ENCODE measurements around the gene CSF1R. TPM values are rescaled to one million over a fixed set of nuclear protein-coding genes. Genes with fewer than 3 reads are reported as not detected.

Gene CSF1R
- total RNA-seq, 2 donors from 2014 or later: not detected

DNA sequence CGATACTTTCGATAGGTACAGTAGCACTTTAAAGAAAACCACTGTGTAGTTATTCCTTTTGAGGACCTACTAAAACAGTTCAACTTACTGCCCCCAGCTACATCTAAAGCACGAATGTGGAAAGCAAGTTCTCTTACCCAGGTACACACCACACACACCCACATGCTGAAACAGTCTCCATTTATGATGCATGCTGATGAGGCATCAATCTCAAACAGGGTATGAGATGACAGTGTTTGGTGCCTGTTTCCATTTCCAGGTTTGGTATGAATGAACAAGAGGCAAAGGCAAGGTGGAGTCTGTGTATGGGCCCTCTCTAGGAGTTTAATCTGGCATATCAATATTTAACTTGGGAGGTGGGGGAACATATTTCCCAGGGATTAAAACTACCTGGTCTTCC, 71.9 kb downstream of the CSF1R start:
- no peak overlapping the region for H3K27ac ChIP-seq (ENCODE audit: low read depth, low read length)
- DNase-seq: no peak
- no peak overlapping the region for H3K9ac ChIP-seq (ENCODE audit: extremely low read depth, low read length, poor library complexity, severe bottlenecking)
- Mint-ChIP-seq H3K27me3 (ENCODE audit: insufficient read depth) (no peaks in the 10 kb centered on the region), H3K27ac (no peak overlapping the region), H3K4me1 (no peaks in the 10 kb centered on the region), H3K9me3 (peaks cover 26% of the 10 kb centered on the region), H3K4me3 (no peak overlapping the region), H3K36me3 (ENCODE audit: low read depth) (peaks cover 83% of the 10 kb centered on the region)
- TF ChIP-seq, protein P1, sequence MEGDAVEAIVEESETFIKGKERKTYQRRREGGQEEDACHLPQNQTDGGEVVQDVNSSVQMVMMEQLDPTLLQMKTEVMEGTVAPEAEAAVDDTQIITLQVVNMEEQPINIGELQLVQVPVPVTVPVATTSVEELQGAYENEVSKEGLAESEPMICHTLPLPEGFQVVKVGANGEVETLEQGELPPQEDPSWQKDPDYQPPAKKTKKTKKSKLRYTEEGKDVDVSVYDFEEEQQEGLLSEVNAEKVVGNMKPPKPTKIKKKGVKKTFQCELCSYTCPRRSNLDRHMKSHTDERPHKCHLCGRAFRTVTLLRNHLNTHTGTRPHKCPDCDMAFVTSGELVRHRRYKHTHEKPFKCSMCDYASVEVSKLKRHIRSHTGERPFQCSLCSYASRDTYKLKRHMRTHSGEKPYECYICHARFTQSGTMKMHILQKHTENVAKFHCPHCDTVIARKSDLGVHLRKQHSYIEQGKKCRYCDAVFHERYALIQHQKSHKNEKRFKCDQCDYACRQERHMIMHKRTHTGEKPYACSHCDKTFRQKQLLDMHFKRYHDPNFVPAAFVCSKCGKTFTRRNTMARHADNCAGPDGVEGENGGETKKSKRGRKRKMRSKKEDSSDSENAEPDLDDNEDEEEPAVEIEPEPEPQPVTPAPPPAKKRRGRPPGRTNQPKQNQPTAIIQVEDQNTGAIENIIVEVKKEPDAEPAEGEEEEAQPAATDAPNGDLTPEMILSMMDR (conservative IDR thresholded peaks at IDR 0.05): no peak
- H3K36me3 ChIP-seq (ENCODE audit: control insufficient read depth, insufficient read depth, low read length): peaks cover 97% of the 10 kb centered on the region
- no peaks in the 10 kb centered on the region for H3K27me3 ChIP-seq (ENCODE audit: control insufficient read depth, insufficient read depth, low read length, poor library complexity, severe bottlenecking)
- 100% methylated on average over 2 to 3 of the region's 3 CpGs for WGBS, 2 experiments (ENCODE audit: insufficient coverage in 1 of 2, insufficient read length in 1 of 2)
- no peaks in the 10 kb centered on the region for H3K4me1 ChIP-seq (ENCODE audit: control insufficient read depth, insufficient read depth, low read length)
- H3K9me3 ChIP-seq (ENCODE audit: control insufficient read depth, low read length): peaks cover 26% of the 10 kb centered on the region
- no peak overlapping the region for H3K4me3 ChIP-seq (ENCODE audit: low read length)

DNA sequence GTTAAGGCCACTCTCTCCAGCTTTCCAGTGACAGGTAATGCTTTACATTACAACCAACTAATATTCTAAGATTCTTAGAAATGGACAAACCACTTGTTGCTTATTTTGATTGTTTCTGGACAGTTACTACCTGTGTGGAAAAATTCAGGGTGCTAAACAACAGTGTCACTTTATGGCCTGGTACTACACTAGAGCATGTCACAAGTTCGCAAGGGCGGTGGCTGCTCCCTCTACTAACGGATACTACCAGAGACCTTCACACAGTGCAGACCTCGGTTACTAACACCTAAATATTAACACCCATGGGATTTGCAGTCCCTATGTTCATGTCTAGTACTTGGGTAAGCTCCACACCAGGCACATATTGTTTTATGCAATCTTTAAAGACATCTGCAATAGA, 72.4 kb downstream of the CSF1R start:
- no peaks in the 10 kb centered on the region for H3K4me1 ChIP-seq (ENCODE audit: control insufficient read depth, insufficient read depth, low read length)
- H3K9ac ChIP-seq (ENCODE audit: extremely low read depth, low read length, poor library complexity, severe bottlenecking): no peak overlapping the region
- peaks cover 26% of the 10 kb centered on the region for H3K9me3 ChIP-seq (ENCODE audit: control insufficient read depth, low read length)
- peaks cover 81% of the 10 kb centered on the region for H3K36me3 Mint-ChIP-seq (ENCODE audit: low read depth)
- H3K27me3 Mint-ChIP-seq (ENCODE audit: insufficient read depth): no peaks in the 10 kb centered on the region
- peaks cover 26% of the 10 kb centered on the region for H3K9me3 Mint-ChIP-seq
- peaks cover 96% of the 10 kb centered on the region for H3K36me3 ChIP-seq (ENCODE audit: control insufficient read depth, insufficient read depth, low read length)
- no peak overlapping the region for H3K4me3 ChIP-seq (ENCODE audit: low read length)
- no peaks in the 10 kb centered on the region for H3K27me3 ChIP-seq (ENCODE audit: control insufficient read depth, insufficient read depth, low read length, poor library complexity, severe bottlenecking)
- H3K4me3 Mint-ChIP-seq: no peak overlapping the region
- no peak overlapping the region for H3K27ac Mint-ChIP-seq
- no peaks in the 10 kb centered on the region for H3K4me1 Mint-ChIP-seq
- no peak overlapping the region for H3K27ac ChIP-seq (ENCODE audit: low read depth, low read length)
- DNase-seq: no peak
- 98% methylated on average over 4 of the region's 4 CpGs for WGBS, 2 experiments (ENCODE audit: insufficient coverage in 1 of 2, insufficient read length in 1 of 2)
- TF ChIP-seq, protein P1 (conservative IDR thresholded peaks at IDR 0.05): no peak

DNA sequence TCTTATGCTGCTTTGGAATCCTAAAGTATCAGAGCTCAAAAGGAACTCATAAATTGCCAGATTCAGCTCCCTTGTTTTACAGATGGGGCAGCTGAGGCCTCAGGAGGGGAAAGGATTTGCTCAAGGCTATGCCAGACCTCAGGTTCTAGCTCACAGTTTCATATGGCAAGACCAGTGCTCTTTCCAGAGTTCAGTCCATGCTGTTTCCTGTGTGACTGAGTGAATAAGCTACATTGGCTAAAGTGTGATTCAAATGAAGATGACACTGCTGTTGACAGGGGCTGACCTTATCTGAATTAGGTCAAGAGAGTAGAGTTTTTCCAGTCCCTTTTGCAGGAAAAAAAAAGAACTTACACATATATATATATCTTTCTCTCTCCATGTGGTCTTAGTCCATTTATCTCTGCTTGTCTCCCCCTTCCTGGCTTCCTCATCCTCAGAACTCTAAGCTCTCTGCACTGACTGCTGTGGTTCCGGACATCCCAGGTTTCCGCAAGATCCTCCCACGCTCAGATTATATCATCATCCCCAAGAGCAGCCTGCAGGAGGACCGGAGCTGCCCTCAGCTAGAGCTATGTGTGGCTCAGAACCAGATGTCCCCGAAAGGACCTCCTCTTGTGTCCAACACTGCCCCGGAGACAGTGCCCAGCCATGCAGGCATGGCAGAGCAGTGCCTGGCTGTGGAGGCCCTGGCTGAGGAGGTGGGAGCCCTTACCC, 76.5 kb downstream of the CSF1R start:
- Histone ChIP-seq H3K36me3 (ENCODE audit: control insufficient read depth, insufficient read depth, low read length) (peaks cover 95% of the 10 kb centered on the region), H3K9ac (ENCODE audit: extremely low read depth, low read length, poor library complexity, severe bottlenecking) (no peak overlapping the region), H3K4me3 (ENCODE audit: low read length) (no peak overlapping the region), H3K27ac (ENCODE audit: low read depth, low read length) (no peak overlapping the region), H3K4me1 (ENCODE audit: control insufficient read depth, insufficient read depth, low read length) (no peaks in the 10 kb centered on the region), H3K9me3 (ENCODE audit: control insufficient read depth, low read length) (peaks cover 9% of the 10 kb centered on the region), H3K27me3 (ENCODE audit: control insufficient read depth, insufficient read depth, low read length, poor library complexity, severe bottlenecking) (no peaks in the 10 kb centered on the region)
- no peak overlapping the region for H3K27ac Mint-ChIP-seq
- H3K27me3 Mint-ChIP-seq (ENCODE audit: insufficient read depth): no peaks in the 10 kb centered on the region
- peaks cover 8% of the 10 kb centered on the region for H3K9me3 Mint-ChIP-seq
- TF ChIP-seq, protein P1 (conservative IDR thresholded peaks at IDR 0.05): no peak
- H3K4me1 Mint-ChIP-seq: peaks cover 2% of the 10 kb centered on the region
- DNase-seq: no peak
- 96 to 97% methylated on average over 5 to 6 of the region's 6 CpGs for WGBS, 2 experiments (ENCODE audit: insufficient coverage in 1 of 2, insufficient read length in 1 of 2)
- H3K4me3 Mint-ChIP-seq: no peak overlapping the region
- H3K36me3 Mint-ChIP-seq (ENCODE audit: low read depth): peaks cover 77% of the 10 kb centered on the region

Data from endodermal cell (in vitro differentiated cells).